IMR-90 (cell line): ENCODE measurements around the gene DCTD. TPM values are rescaled to one million over a fixed set of nuclear protein-coding genes. Genes with fewer than 3 reads are reported as not detected.

Source experiments
- ATAC-seq: fragments of 200-7000 bp; cut with Tn5 transposase; 2 replicates; pipeline ENCODE4 v1.9.1; 2020; ENCODE audit warnings: low read depth, mild to moderate bottlenecking, moderate library complexity
- BruUV-seq: library from RNA; stranded (reverse); fragments of 400-500 nt; replicated peaks from 2 replicates; lab custom pipeline; 2021; lab: Mats Ljungman, UMichigan
- CTCF ChIA-PET: fragments of 300-600 bp; formaldehyde crosslinking; extraction: SDS; loops from one replicate; lab custom pipeline; 2021; ENCODE audit warnings: antibody characterized with exemption; lab: Yijun Ruan, JAX
- POLR2A ChIA-PET: fragments of 300-600 bp; sonication (Branson Sonifier 250); formaldehyde crosslinking; loops from one replicate; lab custom pipeline; 2022; ENCODE audit warnings: antibody characterized with exemption; ENCODE audit not compliant: unreplicated experiment; lab: Charles Lee
- DNase-seq: peaks from one replicate; pipeline ENCODE4 v3.0.0; 2013
- H2AFZ ChIP-seq: replicated peaks from 2 replicates; pipeline ENCODE3; 2013; ENCODE audit warnings: low read length, mild to moderate bottlenecking; ENCODE audit not compliant: poor library complexity
- H2AK5ac ChIP-seq: 2 replicates; pipeline ENCODE4 v1.6.1; 2013; ENCODE audit warnings: low read depth, low read length, inconsistent platforms
- H2AK9ac ChIP-seq: replicated peaks from 2 replicates; pipeline ENCODE3; 2013; ENCODE audit warnings: mild to moderate bottlenecking, low read depth, low read length, moderate library complexity; ENCODE audit not compliant: poor library complexity
- H2BK120ac ChIP-seq: 2 replicates; pipeline ENCODE4 v1.6.1; 2013; ENCODE audit warnings: low read depth, low read length, inconsistent platforms
- H2BK15ac ChIP-seq: 3 replicates; pipeline ENCODE4 v1.6.1; 2013; ENCODE audit warnings: low read depth, low read length, inconsistent platforms
- H2BK20ac ChIP-seq: 2 replicates; pipeline ENCODE4 v1.6.1; 2013; ENCODE audit warnings: low read depth, mild to moderate bottlenecking, inconsistent platforms, low read length, moderate library complexity
- H2BK5ac ChIP-seq: 2 replicates; pipeline ENCODE4 v1.6.1; 2013; ENCODE audit warnings: mild to moderate bottlenecking, low read depth, low read length, inconsistent platforms; ENCODE audit not compliant: poor library complexity, severe bottlenecking
- H3K14ac ChIP-seq: replicated peaks from 2 replicates; pipeline ENCODE4 v1.6.1; 2013; ENCODE audit warnings: low read depth, low read length, inconsistent platforms
- H3K18ac ChIP-seq: 2 replicates; pipeline ENCODE4 v1.6.1; 2013; ENCODE audit warnings: low read depth, low read length, control low read depth
- H3K23ac ChIP-seq: 2 replicates; pipeline ENCODE4 v1.6.1; 2013; ENCODE audit warnings: low read depth, low read length, inconsistent platforms
- H3K27ac ChIP-seq: 2 replicates; pipeline ENCODE4 v1.5.1; 2013; ENCODE audit warnings: mild to moderate bottlenecking, control low read depth, low read length; ENCODE audit not compliant: insufficient read depth
- H3K27me3 ChIP-seq: 2 replicates; pipeline ENCODE4 v1.6.1; 2013; ENCODE audit warnings: low read length; ENCODE audit not compliant: control insufficient read depth, insufficient read depth
- H3K36me3 ChIP-seq: 2 replicates; pipeline ENCODE4 v1.6.1; 2013; ENCODE audit warnings: low read length, mixed read lengths; ENCODE audit not compliant: control insufficient read depth, insufficient read depth
- H3K4ac ChIP-seq: 2 replicates; pipeline ENCODE4 v1.6.1; 2013; ENCODE audit warnings: low read depth, low read length, inconsistent platforms
- H3K4me1 ChIP-seq: 2 replicates; pipeline ENCODE4 v1.6.1; 2013; ENCODE audit warnings: low read length, mixed read lengths; ENCODE audit not compliant: control insufficient read depth, insufficient read depth
- H3K4me2 ChIP-seq: 2 replicates; pipeline ENCODE4 v1.6.1; 2013; ENCODE audit warnings: low read depth, mild to moderate bottlenecking, control low read depth, low read length, moderate library complexity
- H3K4me3 ChIP-seq: 2 replicates; pipeline ENCODE4 v1.5.1; 2013; ENCODE audit warnings: low read depth, mild to moderate bottlenecking, control low read depth, low read length, moderate library complexity; ENCODE audit not compliant: insufficient read depth
- H3K56ac ChIP-seq: 2 replicates; pipeline ENCODE4 v1.6.1; 2013; ENCODE audit warnings: low read length, inconsistent platforms; ENCODE audit not compliant: insufficient read depth; ENCODE audit errors: extremely low read depth
- H3K79me1 ChIP-seq, 2 experiments: 2 replicates each; pipeline ENCODE4 v1.6.1; 2013; ENCODE audit warnings: low read length in 2 of 2, inconsistent platforms in 1 of 2, low read depth in 1 of 2
- H3K9ac ChIP-seq: 2 replicates; pipeline ENCODE4 v1.6.1; 2013; ENCODE audit warnings: low read depth, low read length, control low read depth
- H3K9me1 ChIP-seq: 2 replicates; pipeline ENCODE4 v1.6.1; 2013; ENCODE audit warnings: low read length, inconsistent platforms; ENCODE audit not compliant: insufficient read depth
- H3K9me3 ChIP-seq: 2 replicates; pipeline ENCODE4 v1.6.1; 2013; ENCODE audit warnings: low read length; ENCODE audit not compliant: control insufficient read depth, insufficient read depth
- H4K20me1 ChIP-seq: 2 replicates; pipeline ENCODE4 v1.6.1; 2013; ENCODE audit warnings: low read length, inconsistent platforms; ENCODE audit not compliant: insufficient read depth
- H4K5ac ChIP-seq: 2 replicates; pipeline ENCODE4 v1.6.1; 2013; ENCODE audit warnings: mild to moderate bottlenecking, low read depth, low read length, control low read depth
- H4K8ac ChIP-seq, 2 experiments: 2 replicates each; pipeline ENCODE4 v1.6.1; 2013; ENCODE audit warnings: low read depth in 2 of 2, low read length in 2 of 2, control low read depth in 1 of 2, inconsistent platforms in 1 of 2
- H4K91ac ChIP-seq: 2 replicates; pipeline ENCODE4 v1.6.1; 2013; ENCODE audit warnings: low read depth, low read length, inconsistent platforms; ENCODE audit not compliant: insufficient read depth
- BHLHE40 ChIP-seq: fragments of 150-350 bp; IDR thresholded peaks from 2 replicates; pipeline ENCODE4 v1.6.1; 2016; ENCODE audit warnings: mild to moderate bottlenecking, low read depth, low read length
- CEBPB ChIP-seq: IDR thresholded peaks from 2 replicates; pipeline ENCODE4 v1.6.1; 2012; ENCODE audit warnings: low read depth, low read length, improper control_type of control experiment
- ELK1 ChIP-seq: fragments of 150-350 bp; IDR thresholded peaks from 2 replicates; pipeline ENCODE4 v1.6.1; 2016; ENCODE audit warnings: low read depth, mild to moderate bottlenecking, low read length, moderate library complexity, borderline replicate concordance
- MXI1 ChIP-seq: IDR thresholded peaks from 2 replicates; pipeline ENCODE4 v1.6.1; 2012; ENCODE audit warnings: low read depth, mild to moderate bottlenecking, low read length, moderate library complexity, borderline replicate concordance
- RAD21 ChIP-seq: IDR thresholded peaks from 2 replicates; pipeline ENCODE4 v1.6.1; 2012; ENCODE audit warnings: low read length, improper control_type of control experiment
- RCOR1 ChIP-seq: IDR thresholded peaks from 2 replicates; pipeline ENCODE4 v1.6.1; 2012; ENCODE audit warnings: mild to moderate bottlenecking, low read length, improper control_type of control experiment; ENCODE audit not compliant: insufficient replicate concordance
- SMC3 ChIP-seq: fragments of 150-350 bp; IDR thresholded peaks from 2 replicates; pipeline ENCODE4 v1.6.1; 2016; ENCODE audit warnings: low read depth, mild to moderate bottlenecking, antibody characterized with exemption, low read length, moderate library complexity
- WGBS, 2 experiments: methylation state at CpG; one replicate each; pipeline versions ENCODE4 v1.1.5 to v1.1.7; 2013; ENCODE audit warnings: missing lambda C conversion rate in 2 of 2; ENCODE audit not compliant: insufficient read length in 1 of 2; ENCODE audit errors: extremely low coverage in 2 of 2; 5-methylcytosine and 5-hydroxymethylcytosine counted together
- dilution Hi-C: fragments of 300-500 bp; cut with HindIII; formaldehyde crosslinking; loops from one replicate; pipeline ENCODE4 v1.14.3; 2018; ENCODE audit warnings: low sequenced_read_pairs; ENCODE audit not compliant: unreplicated experiment
- in situ Hi-C: fragments of 300-500 bp; cut with MboI; formaldehyde crosslinking; loops from 3 replicates; pipeline ENCODE4 v1.14.3; 2019; ENCODE audit warnings: low sequenced_read_pairs, inconsistent platforms, mixed read lengths
- intact Hi-C: fragments of 100-400 bp; cut with micrococcal nuclease; formaldehyde crosslinking; loops from 2 replicates; pipeline ENCODE4 v1.10.0; 2022
- polyA plus RNA-seq, 3 experiments: library from polyadenylated mRNA; depleted of rRNA; stranded (reverse); fragments of >200 nt; gene quantifications; 2 replicates each; pipeline ENCODE4 v1.2.3, GENCODE V29; 2012; ENCODE audit warnings: low replicate concordance in 1 of 3
- total RNA-seq: library from RNA; depleted of rRNA; stranded (reverse); fragments of >200 nt; gene quantifications from 2 replicates; pipeline ENCODE4 v1.2.3, GENCODE V29; 2012

The DCTD gene
- total and polyA plus RNA-seq, 2 of the 4 experiments (the other 2 are of a cell fraction), result 90.3 to 127 TPM

- no peak for TF ChIP-seq RAD21
- no peak for TF ChIP-seq BHLHE40
- no peak for TF ChIP-seq MXI1
- no peak for TF ChIP-seq SMC3
- no peak for TF ChIP-seq RCOR1
- no peak for TF ChIP-seq ELK1
- no peak for TF ChIP-seq CEBPB
- Histone ChIP-seq H3K23ac (no peak overlapping the region), H2AK5ac (no peak overlapping the region), H3K9ac (no peak overlapping the region), H2BK15ac (no peak overlapping the region), H3K79me1 (peaks cover 0 to 6% of the 10 kb centered on the region in 2 experiments; a peak in 2 of 4 replicates), H4K91ac (no peak overlapping the region), H3K4me2 (no peak overlapping the region), H2BK5ac (no peak overlapping the region), H4K5ac (no peak overlapping the region), H3K18ac (no peak overlapping the region), H4K8ac (no peak overlapping the region), H2AFZ (no peak overlapping the region), H4K20me1 (no peaks in the 10 kb centered on the region), H3K56ac (no peak overlapping the region), H2BK20ac (no peak overlapping the region; the same call in 1 of the 2 replicates), H3K36me3 (peaks cover 8% of the 10 kb centered on the region), H3K4me1 (no peaks in the 10 kb centered on the region; the same call in 1 of the 2 replicates), H2BK120ac (no peak overlapping the region), H3K14ac (no peak overlapping the region), H2AK9ac (peak overlapping the region; percentile 20), H3K4me3 (no peak overlapping the region), H3K4ac (no peak overlapping the region), H3K27ac (no peak overlapping the region), H3K9me3 (no peaks in the 10 kb centered on the region; the same call in 1 of the 2 replicates), H3K27me3 (no peaks in the 10 kb centered on the region), H3K9me1 (no peaks in the 10 kb centered on the region; the same call in 1 of the 2 replicates)
- DNase-seq, result no peak
- CTCF ChIA-PET, result no interaction called here
- dilution Hi-C loops (no loop called here), intact Hi-C loops (no loop called here), in situ Hi-C loops (no loop called here)
- POLR2A ChIA-PET, result no interaction called here
- BruUV-seq, result no TSS peak
- ATAC-seq, result no peak; the same call in 1 of the 2 replicates
- 91% methylated on average over 6 of the region's 9 CpGs; no CpG with 5 or more reads in 1 of the 2 experiments for WGBS, 2 experiments
Measured at GRCh38 chr4:182879913-182880312, 37.3 kb downstream of the DCTD start.
